NCI-H2196 treated with DMSO at 0.1 percent for 48 hours (cell line): Measurements from ENCODE around the gene ACTN1.

Source experiments
- DNase-seq: peaks from one replicate; lab custom pipeline; 2025; ENCODE audit not compliant: unreplicated experiment; lab: John Stamatoyannopoulos, UW

Gene ACTN1

DNA sequence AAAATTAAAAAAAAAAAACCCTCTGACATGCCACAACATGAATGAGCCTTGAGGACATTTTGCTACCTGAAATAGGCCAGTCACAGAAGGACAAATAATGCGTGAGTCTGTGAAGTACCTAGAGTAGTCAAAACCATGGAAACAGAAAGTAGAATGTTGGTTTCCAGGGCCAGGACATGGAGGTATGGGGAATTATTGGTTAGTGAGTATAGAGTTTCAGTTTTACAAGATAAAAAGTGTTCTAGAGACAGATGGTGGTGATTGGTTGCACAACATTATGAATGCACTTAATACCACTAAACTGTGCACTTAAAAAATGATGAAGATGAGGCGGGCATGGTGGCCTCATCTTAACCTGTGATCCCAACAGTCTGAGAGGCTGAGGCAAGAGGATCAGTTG, 138.6 kb downstream of the ACTN1 start:
- no peak for DNase-seq

DNA sequence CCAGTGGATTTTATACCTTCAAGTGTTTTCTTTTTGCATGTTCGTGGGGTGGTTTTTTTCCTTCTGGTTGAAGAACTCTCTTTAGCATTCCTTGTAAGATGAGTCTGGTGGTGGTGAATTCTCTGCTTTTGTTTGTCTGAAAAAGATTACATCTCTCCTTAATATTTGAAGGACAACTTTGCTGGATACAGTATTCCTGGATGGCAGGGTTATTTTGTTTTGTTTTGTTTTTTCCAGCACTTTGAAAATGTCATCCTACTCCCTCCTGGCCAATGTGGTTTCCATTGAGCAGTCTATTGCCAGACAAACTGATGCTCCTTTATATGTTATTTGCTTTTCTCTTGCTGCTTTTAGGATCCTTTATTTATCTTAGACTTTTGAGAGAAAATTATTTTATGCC, 143.0 kb downstream of the ACTN1 start:
- no peak for DNase-seq

DNA sequence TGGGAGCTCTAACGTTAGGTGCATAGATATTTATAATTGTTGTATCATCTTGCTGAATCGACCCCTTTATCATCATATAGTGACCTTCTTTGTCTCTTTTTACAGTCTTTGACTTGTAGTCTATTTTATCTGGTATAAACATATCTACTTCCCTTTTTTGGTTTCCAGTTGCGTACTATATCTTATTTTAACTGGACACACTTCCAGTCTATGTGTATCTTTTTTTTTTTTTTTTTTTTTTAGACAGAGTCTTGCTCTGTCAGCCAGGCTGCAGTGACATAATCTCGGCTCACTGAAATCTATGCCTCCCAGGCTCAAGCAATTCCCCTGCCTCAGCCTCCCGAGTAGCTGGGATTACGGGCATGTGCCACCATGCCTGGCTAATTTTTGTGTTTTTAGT, 144.3 kb downstream of the ACTN1 start:
- no peak for DNase-seq

DNA sequence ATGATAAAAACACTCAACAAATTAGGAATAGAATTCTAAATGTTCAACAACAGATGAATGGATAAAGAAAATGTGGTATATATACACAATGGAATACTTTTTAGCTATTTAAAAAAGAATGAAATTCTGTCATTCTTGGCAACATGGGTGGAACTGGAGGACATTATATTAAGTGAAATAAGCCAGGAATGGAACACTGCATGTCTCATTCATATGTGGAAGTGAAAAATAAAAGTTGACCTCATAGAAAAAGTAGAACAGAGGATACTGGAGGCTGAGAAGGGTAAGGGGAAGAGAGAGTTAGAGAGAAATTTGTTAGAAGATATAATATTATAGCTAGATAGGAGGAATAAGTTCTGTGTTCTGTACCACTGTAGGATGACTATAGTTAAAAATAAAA, 150.4 kb downstream of the ACTN1 start:
- DNase-seq: no peak

DNA sequence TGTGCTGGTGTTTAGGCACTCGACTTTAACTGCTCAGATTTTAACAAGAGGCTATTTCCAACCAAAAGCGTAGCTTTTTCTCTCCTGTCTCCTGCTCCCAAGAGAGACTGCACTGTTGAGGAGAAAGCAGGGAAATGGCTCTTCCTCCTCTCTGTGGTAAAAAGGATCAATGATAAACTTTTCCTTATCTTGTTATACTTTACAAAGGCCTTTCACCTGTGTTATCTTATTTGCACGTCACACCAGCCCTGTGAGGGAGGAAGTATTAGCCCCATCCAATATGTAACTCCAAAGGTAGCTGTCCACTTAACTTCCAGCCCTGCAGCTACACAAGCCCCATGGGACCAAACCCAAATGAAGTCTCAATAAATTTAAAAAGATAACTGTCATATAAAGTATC, 153.4 kb downstream of the ACTN1 start:
- no peak for DNase-seq

DNA sequence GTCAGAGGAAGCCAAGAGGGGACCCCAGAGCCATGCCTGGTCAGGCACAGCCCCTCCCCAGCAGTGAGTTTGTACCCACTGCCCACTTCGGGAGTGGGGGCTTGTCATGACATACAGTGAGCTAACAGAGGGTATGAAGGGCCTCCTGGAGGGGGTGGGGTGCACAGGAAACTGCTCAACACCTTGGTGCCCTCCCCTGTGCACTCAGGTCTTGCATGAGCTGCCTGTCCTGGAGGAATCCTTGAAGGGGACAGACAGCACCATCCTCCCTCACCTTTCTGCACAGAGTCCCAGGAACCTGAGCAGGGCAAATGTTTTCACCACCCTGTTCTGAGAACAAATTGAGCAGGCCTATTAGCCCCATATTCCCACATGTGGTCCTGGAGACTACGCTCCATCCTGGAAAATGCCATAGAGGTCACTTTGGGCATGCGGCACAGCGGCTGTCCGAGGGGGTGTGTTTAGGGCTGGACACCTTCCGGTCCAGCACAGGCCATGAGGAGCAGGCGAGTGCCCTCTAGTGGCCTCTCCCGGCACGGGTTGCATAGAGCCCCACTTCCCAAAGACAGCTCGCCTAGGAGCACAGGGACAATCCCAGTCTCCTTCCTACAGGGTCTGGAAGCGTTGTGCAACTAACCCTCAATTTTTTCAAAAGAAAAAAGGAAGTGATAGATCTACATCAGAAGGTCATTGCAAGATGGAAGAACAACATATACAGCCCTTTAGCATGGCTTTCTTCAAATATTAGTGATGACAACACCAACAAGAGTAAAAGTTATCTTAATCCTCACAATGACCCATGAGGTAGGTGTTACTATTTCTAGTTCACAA, 154.4 kb downstream of the ACTN1 start:
- no peak for DNase-seq

DNA sequence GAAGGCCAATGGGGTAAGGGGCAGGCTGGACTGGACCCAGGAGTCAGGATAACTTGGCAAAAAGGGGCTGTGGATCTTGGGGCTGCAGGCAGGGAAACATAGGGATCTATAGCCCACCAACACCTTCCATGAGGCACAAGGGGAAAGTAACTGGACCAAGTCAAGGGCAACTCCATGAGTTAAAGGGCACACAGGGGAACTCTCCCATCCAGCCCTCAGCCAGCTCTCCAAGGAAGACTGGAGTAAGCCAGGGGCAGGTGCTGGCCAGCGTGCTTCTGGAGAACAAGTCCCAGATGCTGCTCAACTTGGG, 154.9 kb downstream of the ACTN1 start:
- no peak for DNase-seq
